AG04449 (cell line): ENCODE results near the gene BNIPL.

Experiments
- CTCF ChIA-PET: fragments of 350-600 bp; formaldehyde crosslinking; extraction: SDS; loops from one replicate; lab custom pipeline; 2021; ENCODE audit warnings: antibody characterized with exemption; lab: Yijun Ruan, JAX
- POLR2A ChIA-PET: fragments of 400-600, 350-600 bp; formaldehyde crosslinking; extraction: SDS; loops from one replicate; lab custom pipeline; 2020; ENCODE audit warnings: antibody characterized with exemption, inconsistent platforms; lab: Yijun Ruan, JAX
- DNase-seq: peaks from one replicate; pipeline ENCODE4 v3.0.0-alpha.2; 2010; ENCODE audit warnings: low read depth, low spot score
- H3K4me3 ChIP-seq: 2 replicates; pipeline ENCODE4 v1.5.1; 2011; ENCODE audit warnings: low read depth, mild to moderate bottlenecking, control low read depth, low read length
- CTCF ChIP-seq: IDR thresholded peaks from one replicate; pipeline ENCODE4 v1.5.1; 2011; ENCODE audit warnings: mild to moderate bottlenecking, moderate library complexity, low read length, control low read depth, inconsistent platforms; ENCODE audit not compliant: insufficient read depth; ENCODE audit errors: missing control alignments

Gene BNIPL

GRCh38 chr1:150997126-150997872, 39.1 kb upstream of the BNIPL start:
- ChIA-PET CTCF (interaction anchor here (0.6 to 16.2 kb wide), 7 partner anchors 8 to 378 kb away, joined by 3 to 551 read pairs (median 9); partner anchors contain the start of genes ANXA9, CERS2 and MINDY1), POLR2A (interaction anchor here (1.2 kb wide), 2 partner anchors 9 to 10 kb away, joined by 3 read pairs; partner anchors contain the start of gene MINDY1)
- no peak overlapping the region for H3K4me3 ChIP-seq
- no peak for TF ChIP-seq CTCF
- no peak for DNase-seq

- no peak for DNase-seq
- H3K4me3 ChIP-seq: no peak overlapping the region
- ChIA-PET CTCF (interaction anchor here (4.2 to 16.2 kb wide), 3 partner anchors 7 to 40 kb away, joined by 14 to 551 read pairs (median 136); partner anchors contain the start of genes ANXA9, CERS2 and MINDY1), POLR2A (no interaction called here)
- no peak for TF ChIP-seq CTCF
Observed at GRCh38 chr1:150997949-150998348, 38.4 kb upstream of the BNIPL start.

GRCh38 chr1:150999051-150999674, 37.2 kb upstream of the BNIPL start:
- ChIA-PET POLR2A (interaction anchor here (1.2 kb wide), 1 partner anchor 421 kb away, joined by 4 read pairs; no protein-coding TSS in a partner anchor), CTCF (interaction anchor here (0.8 to 16.2 kb wide), 5 partner anchors 6 to 534 kb away, joined by 3 to 551 read pairs (median 5); partner anchors contain the start of genes ANXA9, CERS2, MINDY1 and PRUNE1)
- H3K4me3 ChIP-seq: no peak overlapping the region
- TF ChIP-seq CTCF: no peak
- DNase-seq: no peak

GRCh38 chr1:150999926-151000325, 36.5 kb upstream of the BNIPL start:
- TF ChIP-seq CTCF: no peak
- H3K4me3 ChIP-seq: no peak overlapping the region
- ChIA-PET POLR2A (no interaction called here), CTCF (interaction anchor here (0.8 to 16.2 kb wide), 4 partner anchors 9 to 535 kb away, joined by 3 to 551 read pairs (median 4); partner anchors contain the start of genes ANXA9, CERS2 and PRUNE1)
- DNase-seq: no peak

- POLR2A ChIA-PET: no interaction called here
- no peak for TF ChIP-seq CTCF
Observed at GRCh38 chr1:151000408-151000807, 36.0 kb upstream of the BNIPL start.

More at GRCh38 chr1:151000408-151000807, 36.0 kb upstream of the BNIPL start:
- DNase-seq: no peak
- H3K4me3 ChIP-seq: no peak overlapping the region
- CTCF ChIA-PET: interaction anchor here (1.0 to 16.2 kb wide), 2 partner anchors 8 to 19 kb away, joined by 3 to 551 read pairs; partner anchors contain the start of genes ANXA9, CERS2 and PRUNE1
